ENCODE measurements around the gene RAD51AP2.
"Not testable (repeated sequence)": the region's sequence is repeated elsewhere in the genome, so short reads cannot be mapped to it uniquely, and the experiment has no call there.

Gene RAD51AP2

DNA sequence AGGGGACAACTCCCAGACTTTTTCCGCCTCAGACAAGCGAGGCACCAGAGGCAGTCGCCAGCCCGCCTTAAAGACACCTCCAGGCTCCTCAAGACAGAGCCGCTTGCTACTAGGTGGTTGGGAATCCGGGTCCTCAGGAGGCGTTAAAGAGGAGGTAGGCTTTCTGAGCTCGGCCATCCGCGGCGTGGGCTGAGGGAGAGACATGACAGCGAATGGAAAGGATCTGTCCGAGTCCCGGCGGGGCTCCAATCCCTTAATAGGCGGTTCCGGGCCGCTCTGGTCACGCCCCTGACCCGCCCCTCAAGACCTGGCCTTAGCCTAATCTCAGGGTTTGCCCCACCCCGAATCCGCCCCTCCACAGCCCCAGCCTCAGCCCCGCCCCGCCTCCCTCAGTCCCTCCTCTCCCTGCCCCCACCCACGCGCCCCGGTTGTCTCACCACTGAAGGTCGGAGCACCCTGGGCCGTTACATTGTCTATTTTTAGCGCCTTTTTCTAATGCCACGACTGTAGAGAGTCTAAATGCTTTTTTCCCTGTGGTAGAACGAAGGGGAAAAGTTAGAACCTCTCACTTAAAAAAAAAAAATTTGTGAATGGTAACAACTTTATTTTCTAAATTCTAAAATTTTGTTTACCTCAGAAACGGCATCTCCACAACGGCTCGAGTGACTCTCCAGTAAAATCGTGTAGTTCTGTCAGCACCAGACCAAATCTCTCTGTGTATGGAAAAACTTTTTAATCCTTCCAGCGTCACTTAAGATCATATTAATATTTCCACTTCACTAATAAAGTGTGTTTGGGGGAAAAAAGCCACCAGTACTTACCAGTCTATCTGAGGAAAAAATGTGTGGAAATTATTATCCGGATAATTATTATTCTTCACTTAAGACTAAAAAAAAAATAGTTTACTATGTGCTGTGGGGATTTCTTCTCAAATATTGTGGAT, at the start of gene RAD51AP2:
Gene RAD51AP2 (minus strand): TSS at position 229 of the 943 bp plus-strand sequence. CDS start 25 bp downstream, at position 204.
- DNase-seq = peak; percentile 86

DNA sequence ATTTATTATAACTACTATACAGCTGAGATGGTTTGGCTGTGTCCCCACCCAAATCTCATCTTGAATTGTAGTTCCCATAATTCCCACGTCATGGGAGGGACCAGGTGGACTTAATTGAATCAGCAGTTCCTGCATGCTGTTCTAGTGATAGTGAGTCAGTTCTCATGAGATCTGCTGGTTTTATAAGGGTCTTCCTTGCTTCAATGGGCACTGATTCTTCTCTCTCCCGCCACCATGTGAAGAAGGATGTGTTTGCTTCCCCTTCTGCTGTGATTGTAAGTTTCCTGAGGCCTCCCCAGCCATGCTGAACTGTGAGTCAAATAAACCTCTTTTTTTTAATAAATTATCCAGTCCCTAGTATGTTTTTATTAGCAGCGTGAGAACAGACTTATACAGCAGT, 47.5 kb upstream of the RAD51AP2 start:
- not testable (repeated sequence) for DNase-seq

DNA sequence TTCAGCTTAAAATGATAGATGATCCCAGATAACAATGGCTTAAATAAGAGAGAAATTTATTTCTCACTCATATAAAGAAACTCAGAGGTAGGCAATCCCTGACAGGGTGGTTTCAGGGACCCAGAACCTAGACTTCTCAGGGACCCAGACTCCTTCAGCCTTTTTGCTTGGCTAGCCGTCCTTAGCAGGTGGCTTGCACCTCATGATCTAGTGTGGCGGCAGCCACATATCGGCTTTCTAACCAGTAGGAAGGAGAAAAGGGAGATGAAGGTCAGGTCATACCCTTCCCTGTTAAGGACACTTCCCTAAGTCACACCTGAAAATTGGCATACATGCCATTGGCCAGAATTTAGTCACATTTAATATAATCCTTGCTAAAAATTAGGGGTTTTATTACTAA, 40.6 kb upstream of the RAD51AP2 start:
- DNase-seq = no peak

DNA sequence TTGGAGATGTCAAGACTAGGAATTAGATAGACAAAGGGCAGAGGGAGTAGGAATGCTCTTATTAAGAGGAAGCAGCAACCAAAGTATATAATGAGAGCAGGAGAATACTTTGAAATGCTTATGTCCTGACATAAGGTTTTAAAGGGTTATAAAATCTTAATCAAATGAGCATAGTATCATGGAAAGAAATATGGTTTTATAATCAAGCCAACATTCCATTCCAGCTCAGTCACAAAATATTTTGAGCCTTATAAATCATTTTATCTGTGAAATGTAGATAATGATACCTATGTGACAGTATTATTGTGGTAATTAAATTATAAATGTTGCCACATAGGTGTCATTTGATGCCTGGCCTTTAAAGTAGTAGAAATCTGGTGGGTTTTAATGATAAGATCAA, 39.8 kb upstream of the RAD51AP2 start:
- no peak for DNase-seq

DNA sequence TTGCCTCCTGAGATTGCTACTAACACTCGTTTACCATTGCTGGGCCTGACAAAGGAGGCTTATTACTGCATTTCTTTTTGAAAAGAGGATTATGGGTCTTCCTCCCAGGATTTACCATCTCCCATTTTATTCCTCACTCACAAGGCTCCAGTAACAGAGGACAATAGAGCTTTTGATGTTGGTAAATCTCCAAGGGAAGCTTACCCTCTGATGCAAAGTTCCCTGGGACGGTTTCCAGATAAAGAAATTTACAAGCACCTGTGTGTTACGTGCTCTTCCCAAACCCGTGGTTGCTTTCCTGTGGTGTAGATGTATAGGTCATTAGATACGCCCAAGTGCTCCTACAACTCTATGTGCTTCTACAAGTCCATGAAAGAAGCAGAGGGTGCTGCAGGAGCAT, 39.4 kb upstream of the RAD51AP2 start:
- DNase-seq = no peak

DNA sequence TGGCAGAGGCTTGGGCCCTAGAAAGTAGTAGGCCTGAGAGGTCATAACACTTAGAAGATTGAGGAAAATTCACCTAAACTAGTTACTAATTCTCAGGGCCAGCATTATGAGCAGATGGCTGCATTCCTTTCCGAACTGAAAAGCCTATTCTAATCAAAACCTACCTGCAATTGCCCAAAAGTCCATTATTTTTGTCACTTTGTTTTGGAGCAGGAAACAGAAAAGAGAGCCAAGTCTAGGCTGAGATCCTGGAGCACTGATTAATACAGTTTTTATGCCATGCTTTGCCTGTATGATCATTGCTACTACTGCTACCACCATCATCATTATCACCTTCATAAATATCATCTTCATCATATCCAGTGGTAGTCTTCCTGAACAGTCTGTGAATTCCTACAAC, 36.9 kb upstream of the RAD51AP2 start:
- DNase-seq = no peak

DNA sequence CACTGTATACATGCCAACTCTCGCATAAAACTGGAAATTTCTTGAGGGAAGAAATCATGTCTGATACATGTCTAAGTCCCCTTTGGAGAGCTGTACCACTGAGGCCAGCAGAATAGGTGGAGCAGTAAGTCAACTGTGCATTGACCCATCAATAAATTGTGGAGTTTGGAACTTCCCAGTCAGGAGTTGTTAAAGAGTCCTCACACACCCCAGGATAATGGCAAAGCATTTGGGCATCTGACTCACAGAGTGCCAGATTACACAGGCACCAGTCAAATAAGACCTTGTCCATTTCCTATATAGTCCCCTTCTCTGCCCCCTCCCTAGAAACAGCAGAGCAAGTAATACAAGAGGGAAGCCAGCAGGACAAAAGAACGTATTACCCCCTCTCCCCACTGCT, 32.7 kb upstream of the RAD51AP2 start:
- DNase-seq = no peak

DNA sequence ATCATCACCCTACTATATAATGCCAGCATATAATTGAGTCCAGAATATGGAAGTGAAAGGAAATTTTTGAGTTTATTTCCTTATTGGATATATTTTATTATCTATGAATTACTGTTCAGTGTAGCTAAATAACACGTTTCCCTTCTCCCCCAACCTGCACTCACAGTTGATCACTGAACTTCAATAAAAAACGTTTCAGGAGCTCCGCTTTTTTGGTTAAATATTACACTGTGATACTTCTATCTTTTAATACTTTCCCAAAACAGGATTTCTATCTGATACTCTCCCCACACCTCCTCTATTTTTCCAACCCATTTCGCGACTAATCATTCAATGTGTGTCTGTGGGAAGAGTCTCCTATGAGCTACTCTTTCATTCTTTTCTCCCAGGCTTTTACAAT, 29.5 kb upstream of the RAD51AP2 start:
- no peak for DNase-seq

DNA sequence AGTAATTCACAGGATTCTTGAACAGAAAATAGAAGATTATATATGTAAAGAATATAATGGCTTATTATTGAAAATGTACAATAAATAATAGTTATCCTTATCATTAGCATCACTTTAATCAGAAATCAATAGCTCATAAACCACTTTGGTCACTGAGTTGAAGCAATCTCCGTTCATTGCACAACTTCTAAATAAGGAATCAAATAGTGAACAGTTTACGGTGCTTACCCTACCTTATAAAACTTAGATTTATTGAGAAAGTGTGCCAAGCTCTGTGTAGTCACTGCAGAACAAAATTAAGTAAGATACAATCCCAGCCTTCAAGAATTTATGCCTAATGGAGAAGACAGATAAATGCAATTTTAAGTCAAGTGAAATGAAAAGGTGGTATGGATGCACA, 29.0 kb upstream of the RAD51AP2 start:
- no peak for DNase-seq

DNA sequence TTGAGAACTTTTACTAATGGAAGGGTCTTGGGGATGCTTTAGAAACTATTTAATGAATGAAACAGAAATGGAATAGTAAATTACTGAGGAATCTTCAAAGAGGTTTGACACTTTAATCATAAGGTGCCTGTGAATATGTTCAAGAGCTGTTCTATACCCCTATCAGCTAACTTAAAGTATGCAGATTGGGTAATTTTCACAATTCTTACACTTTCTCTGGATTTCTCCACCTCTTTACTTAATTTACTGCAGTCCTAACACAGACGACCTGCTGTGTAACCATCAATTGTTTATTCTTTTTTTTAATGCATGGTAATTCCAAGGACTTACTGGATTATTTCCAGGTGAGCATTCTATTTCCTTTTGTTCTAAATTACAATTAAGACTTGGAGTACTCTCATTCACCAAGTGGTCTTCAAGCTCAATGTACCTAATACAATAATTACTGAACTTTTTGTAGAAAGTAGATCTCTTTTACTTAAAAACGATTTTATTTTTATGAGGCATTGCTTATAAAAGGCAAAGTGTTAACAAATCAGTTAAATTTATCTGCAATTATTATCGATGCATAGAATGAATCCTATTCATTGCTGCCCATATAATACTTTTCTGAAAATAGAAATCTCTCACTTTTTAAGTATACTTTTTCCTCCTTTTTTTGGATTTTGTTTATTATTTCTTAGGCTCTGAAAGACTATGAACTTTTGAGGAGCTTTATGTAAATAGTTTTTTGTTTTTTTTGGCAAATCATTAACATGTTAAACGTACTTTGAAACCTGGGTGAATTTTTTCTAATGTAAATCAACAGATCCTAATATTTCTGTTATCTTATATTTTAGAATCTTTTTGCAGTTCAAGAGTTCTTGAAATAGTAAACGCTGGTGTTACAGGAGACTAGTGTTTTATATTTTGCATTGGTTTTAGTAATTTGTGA, 27.7 kb upstream of the RAD51AP2 start:
- DNase-seq = no peak

DNA sequence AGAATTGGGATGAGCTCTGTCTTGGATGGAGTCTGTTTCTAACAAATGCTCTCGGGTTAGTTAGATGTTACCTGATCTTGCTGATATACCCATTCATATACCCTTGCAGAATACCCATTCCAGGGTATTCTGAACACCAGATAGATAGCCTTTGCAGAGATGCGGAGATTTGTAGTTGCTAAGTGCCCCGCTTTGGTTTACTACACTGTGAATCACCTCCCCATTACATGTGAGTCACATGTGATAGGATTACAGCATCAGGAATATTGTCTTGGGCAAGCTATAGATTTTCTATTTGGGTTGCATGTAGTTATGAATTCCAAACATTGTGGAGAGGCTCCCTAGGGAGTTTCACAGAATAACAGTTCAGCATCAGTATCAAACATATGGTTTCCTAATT, 26.0 kb upstream of the RAD51AP2 start:
- DNase-seq = peak; percentile 29

DNA sequence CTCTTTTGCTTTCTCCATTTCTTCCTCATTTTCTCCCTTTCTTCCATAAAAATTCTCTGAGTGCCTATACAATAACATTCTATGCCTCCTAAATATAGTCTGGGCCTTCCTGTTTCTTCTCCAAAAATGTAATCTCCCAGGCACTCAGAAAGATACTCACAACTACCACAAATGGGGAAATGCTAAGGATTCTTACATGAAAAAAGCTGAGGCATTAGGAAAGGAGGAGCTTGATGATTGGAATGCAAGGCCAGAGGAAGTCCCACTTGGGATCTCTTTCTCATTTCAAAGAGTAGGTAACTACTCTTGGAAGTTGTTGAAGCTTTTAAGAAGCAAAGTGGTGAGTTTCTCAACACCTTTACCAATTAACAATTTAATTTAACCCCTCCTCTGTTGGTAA, 25.6 kb upstream of the RAD51AP2 start:
- no peak for DNase-seq

DNA sequence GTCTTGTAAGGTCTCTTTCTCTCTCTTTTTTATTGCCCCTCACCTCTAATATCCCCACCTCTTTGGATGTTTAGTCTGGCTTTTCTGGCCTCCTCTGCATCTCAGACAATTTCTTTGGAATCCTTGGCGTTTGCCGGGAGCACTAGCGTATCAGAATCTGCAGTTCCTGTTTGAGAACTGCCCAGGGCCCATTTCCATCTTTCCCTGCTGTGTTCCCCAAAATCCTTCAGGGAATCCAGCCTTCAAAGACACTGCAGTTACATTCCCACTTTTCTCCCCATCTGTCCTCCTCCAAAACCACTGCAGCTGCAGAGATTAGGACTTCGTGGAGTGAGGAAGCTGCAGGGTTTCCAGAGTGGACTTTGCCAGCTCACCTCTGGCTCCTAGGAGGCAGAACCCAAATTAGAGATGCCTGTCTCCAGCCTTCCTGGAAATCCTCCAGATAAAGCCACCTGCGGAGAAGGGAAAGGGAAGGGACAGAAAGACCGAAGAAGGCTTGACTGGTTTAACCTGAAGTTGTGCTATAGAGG, 25.0 kb upstream of the RAD51AP2 start:
- no peak for DNase-seq

DNA sequence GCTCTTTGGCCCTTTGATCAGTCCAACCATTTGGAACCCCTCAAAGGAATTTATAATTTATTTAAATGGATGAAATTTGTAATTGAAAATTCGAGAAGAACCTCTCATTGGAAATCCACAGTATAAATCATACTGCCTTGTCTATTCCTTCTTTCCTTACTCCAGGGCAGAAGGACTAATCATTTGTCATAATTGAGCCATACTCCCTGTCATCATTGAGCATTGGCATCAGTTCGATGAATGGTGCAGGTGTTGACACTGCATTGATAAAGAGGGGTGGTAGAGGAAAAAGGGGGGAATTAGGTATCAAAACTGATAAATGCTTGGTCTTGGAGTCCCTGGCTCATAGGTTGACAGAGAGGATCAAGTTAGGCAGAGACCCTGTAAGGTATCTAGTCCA, 24.2 kb upstream of the RAD51AP2 start:
- no peak for DNase-seq

DNA sequence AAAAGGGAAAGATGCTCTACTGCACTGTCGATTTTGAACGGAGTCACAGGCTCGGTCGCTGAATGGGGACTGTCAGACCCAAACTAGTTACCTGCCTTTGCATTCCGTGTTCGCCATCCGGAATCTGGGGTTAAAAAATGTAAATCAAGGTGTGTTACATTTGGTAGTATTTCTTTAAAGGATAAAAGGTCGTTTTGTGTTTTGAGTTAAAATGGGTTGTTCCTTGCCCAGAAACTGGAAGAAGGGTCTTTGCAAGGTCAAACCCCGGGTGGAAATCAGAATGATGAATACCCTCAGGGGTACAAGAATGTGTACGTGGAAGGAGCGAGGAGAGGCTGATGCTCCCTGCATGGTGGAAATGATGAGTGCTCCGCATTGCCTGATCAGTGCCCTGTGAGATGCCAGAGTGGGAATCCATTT, 23.3 kb upstream of the RAD51AP2 start:
- DNase-seq = no peak

DNA sequence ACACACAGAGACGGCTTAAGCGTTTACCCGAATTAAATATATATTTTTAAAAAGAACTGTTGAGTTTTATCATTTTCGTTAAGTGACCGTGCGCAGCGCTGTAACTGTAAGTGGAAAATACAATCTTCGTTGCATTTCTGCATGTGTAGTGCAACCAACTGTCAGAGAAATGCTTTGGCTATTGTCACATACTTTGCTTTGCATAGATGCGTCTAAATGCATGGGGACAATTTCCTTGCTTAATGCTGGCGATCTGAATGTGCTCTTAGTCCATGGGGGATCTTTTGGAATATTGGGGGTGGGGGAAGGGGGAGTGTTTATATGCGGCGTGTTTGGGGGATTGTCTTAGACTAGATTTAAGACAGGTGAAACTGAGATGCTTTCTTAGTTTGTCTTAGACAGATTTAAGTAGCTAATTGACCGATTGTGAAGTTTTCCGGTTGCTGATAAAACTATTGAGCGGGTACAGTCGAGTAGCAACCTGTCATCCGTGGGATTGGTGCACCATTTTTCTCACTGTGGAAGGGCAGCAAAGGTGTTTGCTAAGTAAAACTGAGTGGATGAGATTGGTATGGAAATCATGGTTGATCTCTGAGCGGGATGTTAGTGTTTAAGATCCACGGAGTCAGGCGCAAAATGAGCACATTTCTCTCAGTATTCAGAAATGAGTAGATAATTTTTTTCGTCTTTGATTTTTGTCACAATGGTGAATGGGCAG, 22.7 kb upstream of the RAD51AP2 start:
- DNase-seq = no peak

DNA sequence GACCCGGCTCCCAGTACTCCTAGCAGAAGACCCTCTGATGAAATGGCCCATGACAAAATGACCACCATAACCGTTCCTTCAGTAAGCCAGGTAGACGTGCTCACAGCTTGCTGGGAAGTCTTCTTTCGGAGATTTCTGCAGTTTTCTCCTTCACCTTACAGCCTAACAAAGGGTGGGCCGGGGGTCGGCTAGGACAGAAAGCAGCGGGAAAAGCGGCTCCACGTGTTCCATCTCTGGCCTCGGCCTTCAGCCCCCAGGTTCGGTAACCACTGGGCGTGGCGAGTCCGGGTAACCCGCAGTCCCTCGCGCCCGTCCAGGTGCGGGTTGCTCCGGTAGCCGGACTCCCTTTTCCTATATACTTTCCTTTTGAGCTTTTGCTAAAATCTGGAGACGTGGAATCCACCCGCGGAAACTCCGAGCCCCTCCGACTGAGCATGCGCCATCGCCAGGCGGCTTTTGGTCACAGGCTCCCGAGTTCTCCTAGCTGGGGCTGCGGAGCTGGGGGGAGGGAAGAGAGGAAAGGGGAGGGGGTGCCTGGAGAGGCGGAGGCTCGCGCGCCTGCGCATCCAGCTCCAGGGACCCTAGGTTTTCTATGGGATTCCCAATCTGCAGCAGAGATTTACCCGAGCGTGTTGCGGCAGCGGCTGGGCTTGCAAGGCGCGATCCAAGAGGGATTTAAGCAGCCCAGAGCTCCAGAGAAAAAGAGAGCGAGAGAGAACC, 22.0 kb upstream of the RAD51AP2 start, which contains the start of gene VSNL1:
Gene VSNL1 (plus strand): TSS at position 604 of the 720 bp plus-strand sequence. CDS start 51,379 bp downstream, outside the sequence.
- DNase-seq = peak; percentile 94

DNA sequence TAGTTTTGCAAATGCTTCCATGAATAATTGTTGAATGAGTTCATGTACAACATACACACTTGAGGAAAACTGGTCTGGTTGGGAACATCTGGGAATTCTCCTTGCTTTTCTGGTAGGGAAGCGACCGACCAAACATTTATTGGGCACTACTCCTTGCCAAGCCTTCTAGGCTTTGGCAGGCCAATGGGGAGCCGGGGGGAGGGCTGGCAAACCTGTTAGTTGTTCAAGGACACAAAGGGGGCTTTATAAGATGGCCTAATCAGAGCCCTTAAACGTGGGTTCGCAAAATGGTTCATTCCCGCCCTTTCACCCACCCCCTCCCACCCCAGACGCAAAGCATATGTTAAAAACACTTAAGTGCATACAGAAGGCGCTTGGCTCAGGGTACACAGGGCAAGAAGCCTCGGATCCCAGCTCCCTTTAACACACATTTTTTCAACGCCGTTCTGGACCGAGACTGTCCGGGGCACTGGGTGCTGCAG, 21.4 kb upstream of the RAD51AP2 start:
- DNase-seq = peak; percentile 79

DNA sequence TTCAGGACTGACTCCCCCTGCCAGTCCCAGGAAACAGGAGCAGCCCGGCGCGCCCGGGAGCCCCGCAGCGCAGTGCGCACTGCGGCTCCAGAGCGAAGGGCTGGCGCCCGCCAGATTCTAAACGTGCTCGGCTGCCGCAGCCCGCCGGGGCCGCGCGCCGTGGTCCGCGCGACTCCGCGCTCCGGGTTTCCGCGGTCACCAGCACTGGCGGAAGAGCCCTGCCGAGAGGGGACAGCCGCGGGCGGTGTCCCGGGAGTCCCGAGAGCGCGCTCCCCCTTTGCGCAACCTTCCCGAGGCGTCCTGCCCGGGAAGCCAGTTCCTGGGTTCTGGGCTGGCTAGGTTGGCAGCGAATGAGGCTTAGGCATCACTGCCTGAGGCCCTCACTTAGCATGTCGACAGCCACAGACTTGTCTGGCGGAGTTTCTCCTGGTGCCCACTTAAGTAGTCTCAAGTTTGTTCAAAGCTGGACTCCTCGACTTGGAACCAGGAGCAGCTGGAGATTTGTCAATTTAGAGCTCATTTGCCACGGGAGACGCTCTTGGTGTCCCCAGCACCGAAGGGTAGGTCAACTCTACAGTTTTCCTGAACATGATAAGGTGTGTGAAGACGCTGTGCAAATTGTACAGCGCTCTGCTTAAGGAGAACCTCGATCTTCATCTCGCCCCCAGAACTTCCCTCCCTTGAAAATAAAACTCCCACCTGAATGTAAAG, 20.8 kb upstream of the RAD51AP2 start:
- DNase-seq = peak; percentile 65

DNA sequence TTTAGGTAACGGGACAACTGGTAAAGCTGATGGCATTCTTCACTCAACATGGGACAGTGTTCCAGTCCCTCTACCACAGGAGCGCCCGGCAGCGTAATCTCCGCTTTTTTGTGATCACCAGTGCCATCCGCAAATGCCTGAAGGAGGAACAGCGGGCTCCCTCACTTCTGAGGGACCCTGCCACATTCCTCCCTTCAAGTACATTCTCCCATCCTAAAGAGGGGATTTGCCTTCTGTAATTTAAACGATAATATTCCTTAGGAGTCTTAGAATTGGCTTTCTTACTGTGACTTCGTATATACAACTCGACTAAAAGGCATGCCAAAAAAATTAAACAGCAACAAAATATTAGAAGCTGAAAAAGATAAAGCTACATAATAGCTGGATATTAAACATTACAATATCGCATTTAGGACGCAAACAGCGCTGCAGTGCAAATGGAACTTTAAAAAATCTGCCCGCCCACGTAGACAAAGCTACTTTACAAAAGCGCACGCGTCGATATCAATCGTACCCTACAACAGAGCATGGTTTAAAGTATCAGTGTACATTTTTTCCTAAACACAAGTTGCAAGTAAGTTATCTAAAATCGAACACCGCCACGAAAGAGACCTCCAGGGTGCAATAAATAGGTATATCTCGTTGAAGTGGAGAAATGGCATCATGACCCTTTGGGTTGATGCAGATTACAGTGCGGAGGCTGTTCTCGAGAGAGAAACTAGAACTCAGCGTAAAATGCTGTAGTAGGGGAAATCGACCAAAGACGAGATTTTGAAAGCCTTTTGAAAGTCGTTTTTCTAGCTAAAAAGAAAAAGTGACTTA, 20.0 kb upstream of the RAD51AP2 start:
- DNase-seq = no peak
